GM23248 (cell line): ENCODE data around the gene ECI2. TPM values are rescaled to one million over a fixed set of nuclear protein-coding genes. Genes with fewer than 3 reads are reported as not detected.

Experiments
- DNase-seq: peaks from one replicate; pipeline ENCODE4 v3.0.0-alpha.2; 2015
- H2AFZ ChIP-seq: fragments of 200-600 bp; sonication (generic); 2 replicates; pipeline ENCODE4 v1.6.1; 2016; ENCODE audit warnings: antibody characterized with exemption
- H3F3A ChIP-seq: fragments of 200-600 bp; sonication (generic); 2 replicates; pipeline ENCODE4 v1.6.1; 2016; ENCODE audit warnings: mild to moderate bottlenecking, antibody characterized with exemption, mixed run types; ENCODE audit not compliant: insufficient read depth
- H3K27ac ChIP-seq: fragments of 200-600 bp; sonication (generic); 2 replicates; pipeline ENCODE4 v1.5.1; 2016; ENCODE audit warnings: mild to moderate bottlenecking
- H3K27me3 ChIP-seq: fragments of 200-600 bp; sonication (generic); replicated peaks from 2 replicates; pipeline ENCODE4 v1.6.1; 2016; ENCODE audit warnings: mild to moderate bottlenecking; ENCODE audit not compliant: insufficient read depth
- H3K36me3 ChIP-seq: fragments of 200-600 bp; sonication (generic); 2 replicates; pipeline ENCODE4 v1.6.1; 2016; ENCODE audit warnings: low read depth, mild to moderate bottlenecking
- H3K4me1 ChIP-seq: fragments of 200-600 bp; sonication (generic); 2 replicates; pipeline ENCODE4 v1.6.1; 2016; ENCODE audit warnings: mild to moderate bottlenecking; ENCODE audit not compliant: insufficient read depth
- H3K4me2 ChIP-seq: fragments of 200-600 bp; sonication (generic); one replicate; pipeline ENCODE4 v1.6.1; 2016; ENCODE audit warnings: mild to moderate bottlenecking; ENCODE audit not compliant: unreplicated experiment
- H3K4me3 ChIP-seq: fragments of 200-600 bp; sonication (generic); 2 replicates; pipeline ENCODE4 v1.5.1; 2016; ENCODE audit warnings: mild to moderate bottlenecking
- H3K79me2 ChIP-seq: fragments of 200-600 bp; sonication (generic); 2 replicates; pipeline ENCODE4 v1.6.1; 2016; ENCODE audit warnings: mild to moderate bottlenecking; ENCODE audit not compliant: insufficient read depth
- H3K9ac ChIP-seq: fragments of 200-600 bp; sonication (generic); 2 replicates; pipeline ENCODE4 v1.6.1; 2016; ENCODE audit warnings: mild to moderate bottlenecking
- H3K9me2 ChIP-seq: fragments of 200-600 bp; sonication (generic); 2 replicates; pipeline ENCODE4 v1.6.1; 2016; ENCODE audit warnings: mixed run types, mild to moderate bottlenecking, moderate library complexity; ENCODE audit not compliant: insufficient read depth
- H3K9me3 ChIP-seq: fragments of 200-600 bp; sonication (generic); one replicate; pipeline ENCODE4 v1.6.1; 2017; ENCODE audit warnings: low read depth
- H4K20me1 ChIP-seq: fragments of 200-600 bp; sonication (generic); 2 replicates; pipeline ENCODE4 v1.6.0; 2016; ENCODE audit not compliant: insufficient read depth
- EZH2 ChIP-seq: fragments of 200-600 bp; sonication (generic); IDR thresholded peaks from 2 replicates; pipeline ENCODE4 v1.6.1; 2018; ENCODE audit warnings: antibody characterized with exemption, mild to moderate bottlenecking; ENCODE audit not compliant: insufficient read depth, poor library complexity, severe bottlenecking
- EZH2phosphoT487 ChIP-seq: fragments of 200-600 bp; sonication (generic); IDR thresholded peaks from 2 replicates; pipeline ENCODE4 v1.6.1; 2018; ENCODE audit warnings: antibody characterized with exemption, moderate library complexity, mild to moderate bottlenecking, low read depth; ENCODE audit not compliant: insufficient read depth
- WGBS, 2 experiments: methylation state at CpG; one replicate each; pipeline ENCODE4 v1.1.6; 2015 to 2017; ENCODE audit warnings: low lambda C conversion rate in 2 of 2, low coverage in 1 of 2; ENCODE audit errors: missing lambda C conversion rate in 2 of 2; 5-methylcytosine and 5-hydroxymethylcytosine counted together
- in situ Hi-C: fragments of 300-500 bp; cut with MboI; formaldehyde crosslinking; loops from 2 replicates; pipeline ENCODE4 v1.15.0; 2020
- polyA plus RNA-seq: library from polyadenylated mRNA; unstranded; fragments of >200 nt; fragmentation: Nextera tagmentation; extraction: Ambion mirVana; gene quantifications from 2 replicates; pipeline ENCODE4 v1.2.1, GENCODE V29; 2016
- total RNA-seq: library from RNA; depleted of rRNA; stranded (reverse); fragments of >200 nt; shearing (Covaris generic); gene quantifications from 2 replicates; pipeline ENCODE4 v1.2.3, GENCODE V29; 2014; rRNA removed

ECI2 gene
- total and polyA plus RNA-seq, 2 experiments from 2014 or later = 116 to 134 TPM

- in situ Hi-C loops = no loop called here
- no peak overlapping the region for H2AFZ ChIP-seq
- no peak for TF ChIP-seq EZH2phosphoT487
- no peak for TF ChIP-seq EZH2
- H3K27ac ChIP-seq = no peak overlapping the region
- no peaks in the 10 kb centered on the region for H3K27me3 ChIP-seq
- no peak for DNase-seq
- H3K36me3 ChIP-seq = peaks cover 48% of the 10 kb centered on the region
- H3K9me2 ChIP-seq = no peaks in the 10 kb centered on the region
- no peak overlapping the region for H3K4me3 ChIP-seq
- WGBS, 2 experiments = 87 to 88% methylated on average over 7 of the region's 7 CpGs
- no peaks in the 10 kb centered on the region for H4K20me1 ChIP-seq
- H3K9ac ChIP-seq = no peak overlapping the region
- H3K79me2 ChIP-seq = 0 out of 2 replicates have a peak, but pooled peaks cover under 1% of the 10 kb centered on the region
- peaks cover 9% of the 10 kb centered on the region; the same call in 1 of the 2 replicates for H3F3A ChIP-seq
- H3K9me3 ChIP-seq = no peaks in the 10 kb centered on the region
- H3K4me2 ChIP-seq = no peak overlapping the region
- no peaks in the 10 kb centered on the region for H3K4me1 ChIP-seq
Observed at GRCh38 chr6:4066029-4066755, 69.2 kb downstream of the ECI2 start.

Other genes with a start within 250 kb of the ECI2 start
- gene FAM217A, start 56.4 kb downstream of the ECI2 start, total RNA-seq = not detected in 2 replicates
- not detected in 2 replicates for gene FAM217A, start 56.4 kb downstream of the ECI2 start, polyA plus RNA-seq